H1 (cell line): Measurements from ENCODE around the gene DENND2A. TPM values are rescaled to one million over a fixed set of nuclear protein-coding genes. Genes with fewer than 3 reads are reported as not detected.
A peak's percentile ranks its signal among the peaks of the same experiment; 100 is the strongest.

Source experiments
- BCL11A ChIP-seq, 2 experiments: IDR thresholded peaks; one replicate each; pipeline ENCODE4 v1.6.1; 2011; ENCODE audit warnings: low read depth in 2 of 2, low read length in 2 of 2, mild to moderate bottlenecking in 2 of 2
- BRCA1 ChIP-seq: IDR thresholded peaks from 2 replicates; pipeline ENCODE4 v1.6.1; 2012; ENCODE audit warnings: low read depth, low read length, improper control_type of control experiment
- CHD2 ChIP-seq: IDR thresholded peaks from 2 replicates; pipeline ENCODE4 v1.6.1; 2012; ENCODE audit warnings: low read length, improper control_type of control experiment
- FOSL1 ChIP-seq: IDR thresholded peaks from 2 replicates; pipeline ENCODE4 v1.6.1; 2011; ENCODE audit warnings: mild to moderate bottlenecking, low read depth, low read length, moderate library complexity; ENCODE audit not compliant: insufficient read depth
- HDAC2 ChIP-seq, 2 experiments: fragments of 300-600 bp in 1 of 2; sonication (generic) in 1 of 2; IDR thresholded peaks; 2 replicates each; pipeline ENCODE4 v1.6.1; 2011 to 2012; ENCODE audit warnings: low read depth in 2 of 2, low read length in 2 of 2, mild to moderate bottlenecking in 2 of 2, moderate library complexity in 2 of 2, borderline replicate concordance in 1 of 2, inconsistent platforms in 1 of 2
- HDAC6 ChIP-seq: IDR thresholded peaks from one replicate; pipeline ENCODE4 v1.7.1; 2012; ENCODE audit warnings: low read depth, mild to moderate bottlenecking, inconsistent platforms, low read length, moderate library complexity
- JUND ChIP-seq: IDR thresholded peaks from 2 replicates; pipeline ENCODE4 v1.6.1; 2011; ENCODE audit warnings: mild to moderate bottlenecking, improper control_type of control experiment, low read length
- KDM4A ChIP-seq: IDR thresholded peaks from one replicate; pipeline ENCODE4 v1.7.1; 2012; ENCODE audit warnings: low read depth, mild to moderate bottlenecking, moderate library complexity, low read length, inconsistent platforms; ENCODE audit not compliant: severe bottlenecking
- KDM5A ChIP-seq: fragments of 200-600 bp; IDR thresholded peaks from 2 replicates; pipeline ENCODE4 v1.7.1; 2012; ENCODE audit warnings: mild to moderate bottlenecking, low read length, inconsistent platforms, mixed read lengths
- NRF1 ChIP-seq: IDR thresholded peaks from 2 replicates; pipeline ENCODE4 v1.6.1; 2011; ENCODE audit warnings: mild to moderate bottlenecking, low read depth, low read length, improper control_type of control experiment
- PHF8 ChIP-seq: fragments of 200-600 bp; sonication (generic); conservative IDR thresholded peaks from 2 replicates; pipeline ENCODE4 v1.7.1; 2012; ENCODE audit warnings: low read depth, mild to moderate bottlenecking, inconsistent platforms, low read length, moderate library complexity
- POLR2AphosphoS5 ChIP-seq: IDR thresholded peaks from 2 replicates; pipeline ENCODE4 v1.6.1; 2011; ENCODE audit warnings: low read depth, low read length
- RAD21 ChIP-seq, 2 experiments: IDR thresholded peaks in 1 of 2; conservative IDR thresholded peaks in 1 of 2; 2 replicates each; pipeline ENCODE4 v1.6.1; 2011; ENCODE audit warnings: low read depth in 2 of 2, low read length in 2 of 2, improper control_type of control experiment in 1 of 2, inconsistent platforms in 1 of 2, mild to moderate bottlenecking in 1 of 2, moderate library complexity in 1 of 2
- SIRT6 ChIP-seq: IDR thresholded peaks from one replicate; pipeline ENCODE4 v1.7.1; 2012; ENCODE audit warnings: low read length, inconsistent platforms
- SIX5 ChIP-seq: IDR thresholded peaks from 2 replicates; pipeline ENCODE4 v1.6.1; 2011; ENCODE audit warnings: mild to moderate bottlenecking, low read depth, low read length
- TEAD4 ChIP-seq: IDR thresholded peaks from 2 replicates; pipeline ENCODE4 v1.6.1; 2012; ENCODE audit warnings: low read depth, low read length, inconsistent platforms, mixed read lengths
- polyA plus RNA-seq, 7 experiments: library from polyadenylated mRNA; depleted of rRNA in 3 of 7; stranded (reverse) in 5 of 7; unstranded in 2 of 7; fragments of >200 nt in 5 of 7; fragments of 200-250 nt in 2 of 7; gene quantifications; 1 replicate in 5 of 7; 2 replicates in 1 of 7; 4 replicates in 1 of 7; pipeline versions ENCODE4 v1.2.1 to v1.2.3, GENCODE V29; 2011 to 2013; ENCODE audit warnings: missing spikeins in 2 of 7, mixed read lengths in 2 of 7
- total RNA-seq: library from RNA; stranded (reverse); fragmentation: NEBNext Ultra II Directional; extraction: Animal tissue kit (Norgen Biotek cat#: 25700); gene quantifications from 2 replicates; pipeline ENCODE4 v1.2.1, GENCODE V29; 2021
- TF ChIP-seq, protein P1 (sequence below): IDR thresholded peaks from 2 replicates; pipeline ENCODE4 v1.6.1; 2011; ENCODE audit warnings: low read depth, mild to moderate bottlenecking, low read length; ENCODE audit not compliant: insufficient read depth
- TF ChIP-seq, protein P2 (sequence below): IDR thresholded peaks from 2 replicates; pipeline ENCODE4 v1.6.1; 2011; ENCODE audit warnings: low read length, improper control_type of control experiment
- TF ChIP-seq, protein P3 (sequence below), 3 experiments: IDR thresholded peaks; 1 replicate in 2 of 3; 2 replicates in 1 of 3; pipeline versions ENCODE4 v1.5.1 to v1.6.1; 2011; ENCODE audit warnings: low read length in 3 of 3, mild to moderate bottlenecking in 3 of 3, inconsistent platforms in 2 of 3, low read depth in 1 of 3, moderate library complexity in 1 of 3; ENCODE audit not compliant: insufficient read depth in 1 of 3; ENCODE audit errors: control extremely low read depth in 1 of 3

DENND2A gene
- total and polyA plus RNA-seq, 2 of the 8 experiments (the other 6 are each of a cell fraction or from before 2014, with no cell fraction given), result 5.0 to 13.0 TPM

DNA sequence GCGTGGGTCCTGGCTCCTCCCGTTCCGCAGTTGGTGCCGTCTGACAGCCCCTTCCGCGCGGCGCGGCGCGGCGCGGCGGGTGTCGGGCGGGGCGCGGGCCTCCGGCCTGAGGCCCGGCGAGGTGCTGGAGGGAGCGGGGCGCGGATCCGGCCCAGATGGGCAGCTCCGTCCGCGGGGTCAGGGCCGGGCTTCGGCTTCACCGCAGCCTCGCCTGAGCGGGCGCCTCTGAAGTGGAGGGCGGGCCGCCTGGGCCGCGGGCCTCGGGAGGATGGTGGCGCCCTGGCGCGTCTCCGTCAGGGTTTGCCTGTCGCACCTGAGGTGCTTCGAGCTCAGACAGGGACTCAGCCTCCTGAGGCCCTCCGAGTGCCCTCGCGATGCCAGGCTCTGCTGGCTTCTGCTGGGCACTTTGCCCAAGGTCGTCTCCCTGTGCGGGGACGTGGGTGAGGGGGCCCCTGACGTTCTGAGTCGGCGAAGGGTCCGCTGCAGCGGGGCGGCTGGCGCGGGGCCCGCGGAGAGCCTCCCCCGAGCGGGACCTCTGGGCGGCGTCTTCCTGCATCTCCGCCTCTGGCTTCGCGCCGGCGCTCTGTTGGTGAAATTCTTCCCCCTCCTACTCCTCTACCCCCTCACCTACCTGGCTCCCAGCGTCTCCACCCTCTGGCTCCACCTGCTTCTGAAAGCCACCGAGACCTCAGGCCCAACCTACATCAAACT is 32.6 kb upstream of the DENND2A start (continued):
- TF ChIP-seq BRCA1 (no peak), KDM5A (no peak), SIX5 (no peak), RAD21 (IDR thresholded peaks at IDR 0.05 in 1 of 2, conservative IDR thresholded peaks at IDR 0.05 in 1 of 2; ENCODE audit: low read depth in 2 of 2, low read length in 2 of 2) (no peak), HDAC6 (no peak), KDM4A (peak; percentile 98), POLR2AphosphoS5 (no peak), NRF1 (no peak), BCL11A (IDR thresholded peaks at IDR 0.05; ENCODE audit: low read depth in 2 of 2, low read length in 2 of 2) (no peak), JUND (no peak), CHD2 (no peak), FOSL1 (no peak), SIRT6 (no peak), PHF8 (0 out of 2 replicates have a peak, but pooled peaks have one; percentile 28), HDAC2 (IDR thresholded peaks at IDR 0.05; ENCODE audit: borderline replicate concordance in 1 of 2, low read depth in 2 of 2, low read length in 2 of 2) (no peak; a peak in 1 of 4 replicates), TEAD4 (no peak)
- TF ChIP-seq, protein P1, sequence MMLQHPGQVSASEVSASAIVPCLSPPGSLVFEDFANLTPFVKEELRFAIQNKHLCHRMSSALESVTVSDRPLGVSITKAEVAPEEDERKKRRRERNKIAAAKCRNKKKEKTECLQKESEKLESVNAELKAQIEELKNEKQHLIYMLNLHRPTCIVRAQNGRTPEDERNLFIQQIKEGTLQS, result no peak
- TF ChIP-seq, protein P2, sequence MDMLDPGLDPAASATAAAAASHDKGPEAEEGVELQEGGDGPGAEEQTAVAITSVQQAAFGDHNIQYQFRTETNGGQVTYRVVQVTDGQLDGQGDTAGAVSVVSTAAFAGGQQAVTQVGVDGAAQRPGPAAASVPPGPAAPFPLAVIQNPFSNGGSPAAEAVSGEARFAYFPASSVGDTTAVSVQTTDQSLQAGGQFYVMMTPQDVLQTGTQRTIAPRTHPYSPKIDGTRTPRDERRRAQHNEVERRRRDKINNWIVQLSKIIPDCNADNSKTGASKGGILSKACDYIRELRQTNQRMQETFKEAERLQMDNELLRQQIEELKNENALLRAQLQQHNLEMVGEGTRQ, result no peak
- TF ChIP-seq, protein P3, sequence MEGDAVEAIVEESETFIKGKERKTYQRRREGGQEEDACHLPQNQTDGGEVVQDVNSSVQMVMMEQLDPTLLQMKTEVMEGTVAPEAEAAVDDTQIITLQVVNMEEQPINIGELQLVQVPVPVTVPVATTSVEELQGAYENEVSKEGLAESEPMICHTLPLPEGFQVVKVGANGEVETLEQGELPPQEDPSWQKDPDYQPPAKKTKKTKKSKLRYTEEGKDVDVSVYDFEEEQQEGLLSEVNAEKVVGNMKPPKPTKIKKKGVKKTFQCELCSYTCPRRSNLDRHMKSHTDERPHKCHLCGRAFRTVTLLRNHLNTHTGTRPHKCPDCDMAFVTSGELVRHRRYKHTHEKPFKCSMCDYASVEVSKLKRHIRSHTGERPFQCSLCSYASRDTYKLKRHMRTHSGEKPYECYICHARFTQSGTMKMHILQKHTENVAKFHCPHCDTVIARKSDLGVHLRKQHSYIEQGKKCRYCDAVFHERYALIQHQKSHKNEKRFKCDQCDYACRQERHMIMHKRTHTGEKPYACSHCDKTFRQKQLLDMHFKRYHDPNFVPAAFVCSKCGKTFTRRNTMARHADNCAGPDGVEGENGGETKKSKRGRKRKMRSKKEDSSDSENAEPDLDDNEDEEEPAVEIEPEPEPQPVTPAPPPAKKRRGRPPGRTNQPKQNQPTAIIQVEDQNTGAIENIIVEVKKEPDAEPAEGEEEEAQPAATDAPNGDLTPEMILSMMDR (IDR thresholded peaks at IDR 0.05; ENCODE audit: control extremely low read depth in 1 of 3, insufficient read depth in 1 of 3, low read depth in 1 of 3, low read length in 3 of 3), result no peak
- TF ChIP-seq, all 59 proteins: peak for 5
